ENCODE data around the gene CADM1.

DNA sequence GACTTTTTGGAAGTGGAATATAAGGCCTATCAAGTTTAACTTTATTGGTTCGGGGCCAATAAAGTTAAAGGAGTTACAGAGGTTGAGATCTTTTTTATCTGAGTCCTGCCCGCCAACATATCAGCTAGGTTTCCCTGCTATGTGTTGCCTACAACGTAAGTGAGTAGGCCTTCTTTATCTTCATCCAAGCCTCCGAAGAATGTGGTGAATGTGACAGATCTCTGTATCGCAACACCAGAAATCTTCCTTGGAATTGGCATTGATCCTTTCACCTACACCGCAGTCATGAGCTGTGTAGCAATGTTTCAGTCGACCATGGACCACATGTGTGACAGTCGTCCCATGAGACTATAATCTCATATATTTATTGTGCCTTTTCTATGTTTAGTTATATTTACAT is 37.3 kb upstream of the CADM1 start:
- TF ChIP-seq EZH2 (IDR thresholded peaks at IDR 0.05; ENCODE audit: low read length, unreplicated experiment), result no peak
- TF ChIP-seq, protein P1, sequence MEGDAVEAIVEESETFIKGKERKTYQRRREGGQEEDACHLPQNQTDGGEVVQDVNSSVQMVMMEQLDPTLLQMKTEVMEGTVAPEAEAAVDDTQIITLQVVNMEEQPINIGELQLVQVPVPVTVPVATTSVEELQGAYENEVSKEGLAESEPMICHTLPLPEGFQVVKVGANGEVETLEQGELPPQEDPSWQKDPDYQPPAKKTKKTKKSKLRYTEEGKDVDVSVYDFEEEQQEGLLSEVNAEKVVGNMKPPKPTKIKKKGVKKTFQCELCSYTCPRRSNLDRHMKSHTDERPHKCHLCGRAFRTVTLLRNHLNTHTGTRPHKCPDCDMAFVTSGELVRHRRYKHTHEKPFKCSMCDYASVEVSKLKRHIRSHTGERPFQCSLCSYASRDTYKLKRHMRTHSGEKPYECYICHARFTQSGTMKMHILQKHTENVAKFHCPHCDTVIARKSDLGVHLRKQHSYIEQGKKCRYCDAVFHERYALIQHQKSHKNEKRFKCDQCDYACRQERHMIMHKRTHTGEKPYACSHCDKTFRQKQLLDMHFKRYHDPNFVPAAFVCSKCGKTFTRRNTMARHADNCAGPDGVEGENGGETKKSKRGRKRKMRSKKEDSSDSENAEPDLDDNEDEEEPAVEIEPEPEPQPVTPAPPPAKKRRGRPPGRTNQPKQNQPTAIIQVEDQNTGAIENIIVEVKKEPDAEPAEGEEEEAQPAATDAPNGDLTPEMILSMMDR (conservative IDR thresholded peaks at IDR 0.05; ENCODE audit: low read depth, low read length), result no peak
